A549 (cell line): ENCODE data around the gene CATSPERZ. TPM values are rescaled to one million over a fixed set of nuclear protein-coding genes. Genes with fewer than 3 reads are reported as not detected.

Experiments
- ATAC-seq, 2 experiments: fragments of 200-7000 bp in 1 of 2; fragments of >200 bp in 1 of 2; cut with Nextera tagmentation in 1 of 2; cut with Tn5 transposase in 1 of 2; 3 replicates each; pipeline versions ENCODE4 v1.8.0 to v1.9.1; 2018 to 2020; ENCODE audit warnings: mild to moderate bottlenecking in 1 of 2, moderate library complexity in 1 of 2
- CTCF ChIA-PET: fragments of 300-600 bp; sonication (Branson Sonifier 250); formaldehyde crosslinking; extraction: SDS; loops from one replicate; lab custom pipeline; 2021; ENCODE audit warnings: antibody characterized with exemption, inconsistent platforms; lab: Yijun Ruan, JAX
- POLR2A ChIA-PET: fragments of 350-600 bp; formaldehyde crosslinking; extraction: SDS; loops from one replicate; lab custom pipeline; 2021; ENCODE audit warnings: antibody characterized with exemption, inconsistent platforms; lab: Yijun Ruan, JAX
- DNase-seq, 2 experiments: peaks; one replicate each; pipeline versions ENCODE4 v3.0.0 to v3.0.0-alpha.2; 2011 to 2016; ENCODE audit warnings: low read depth in 1 of 2, low spot score in 1 of 2
- FAIRE-seq: peaks from 2 replicates; lab custom pipeline; 2011; peaks lifted over from hg19 to GRCh38; lab: Jason Lieb, UNC
- H3K27ac ChIP-seq, 2 experiments: fragments of >200 bp; sonication (Bioruptor Twin); formaldehyde crosslinking; 3 replicates each; pipeline ENCODE4 v1.5.1; 2016 to 2017
- H3K4me1 ChIP-seq: fragments of >200 bp; sonication (Bioruptor Twin); formaldehyde crosslinking; 3 replicates; pipeline ENCODE4 v1.6.1; 2016
- H3K4me2 ChIP-seq: fragments of >200 bp; sonication (Bioruptor Twin); formaldehyde crosslinking; 3 replicates; pipeline ENCODE4 v1.6.1; 2016
- H3K4me3 ChIP-seq: fragments of >200 bp; sonication (Bioruptor Twin); formaldehyde crosslinking; 3 replicates; pipeline ENCODE4 v1.5.1; 2016
- H3K9me3 ChIP-seq: fragments of >200 bp; sonication (Bioruptor Twin); formaldehyde crosslinking; 3 replicates; pipeline ENCODE4 v1.6.1; 2016
- CBX2 ChIP-seq: fragments of 200-600 bp; sonication (generic); IDR thresholded peaks from 2 replicates; pipeline ENCODE4 v1.6.1; 2016; ENCODE audit warnings: low read depth, mild to moderate bottlenecking, borderline replicate concordance
- FOSL2 ChIP-seq, 2 experiments: fragments of 450-650 bp in 1 of 2; fragments of >200 bp in 1 of 2; sonication (Bioruptor Twin) in 1 of 2; formaldehyde crosslinking; IDR thresholded peaks; 2 replicates each; pipeline versions ENCODE4 v1.5.0 to v1.6.1; 2016 to 2020; ENCODE audit warnings: mild to moderate bottlenecking in 1 of 2, moderate library complexity in 1 of 2
- JUN ChIP-seq, 2 experiments: fragments of >200 bp; sonication (Bioruptor Twin); formaldehyde crosslinking; IDR thresholded peaks; 2 replicates in 1 of 2; 3 replicates in 1 of 2; pipeline ENCODE4 v1.6.1; 2016 to 2017
- KDM1A ChIP-seq: fragments of 200-600 bp; sonication (generic); IDR thresholded peaks from 2 replicates; pipeline ENCODE4 v1.6.1; 2016; ENCODE audit warnings: low read depth, mild to moderate bottlenecking
- NR3C1 ChIP-seq: fragments of >200 bp; sonication (Bioruptor Twin); formaldehyde crosslinking; IDR thresholded peaks from 3 replicates; pipeline ENCODE4 v1.6.1; 2017
- SMC3 ChIP-seq: fragments of >200 bp; sonication (Bioruptor Twin); formaldehyde crosslinking; IDR thresholded peaks from 3 replicates; pipeline ENCODE4 v1.6.1; 2018; ENCODE audit warnings: inconsistent platforms
- TFCP2L1 ChIP-seq: fragments of 250-450 bp; sonication (Bioruptor Pico); IDR thresholded peaks from 2 replicates; pipeline ENCODE4 v1.5.0; 2021; ENCODE audit warnings: mild to moderate bottlenecking
- TP53 ChIP-seq: fragments of 250-450 bp; sonication (Bioruptor Pico); IDR thresholded peaks from 2 replicates; pipeline ENCODE4 v1.5.0; 2021; ENCODE audit warnings: mild to moderate bottlenecking, moderate library complexity
- WGBS: methylation state at CpG from one replicate; pipeline ENCODE4 v1.1.6; 2017; ENCODE audit errors: missing lambda C conversion rate; 5-methylcytosine and 5-hydroxymethylcytosine counted together
- polyA plus RNA-seq, 4 experiments: library from polyadenylated mRNA; depleted of rRNA in 3 of 4; stranded (reverse); fragments of >200 nt; fragmentation: RNase III in 1 of 4; extraction: RNeasy Plus Mini Kit Qiagen cat#74134 plus additional on column Dnase treatment in 1 of 4; gene quantifications; 2 replicates in 3 of 4; 3 replicates in 1 of 4; pipeline ENCODE4 v1.2.3, GENCODE V29; 2011 to 2017
- TF ChIP-seq, protein P1 (sequence below): fragments of >200 bp; sonication (Bioruptor Twin); formaldehyde crosslinking; IDR thresholded peaks from 2 replicates; pipeline ENCODE4 v1.6.1; 2016
- TF ChIP-seq, protein P2 (sequence below): IDR thresholded peaks from 2 replicates; pipeline ENCODE4 v1.6.1; 2012; ENCODE audit warnings: low read depth, borderline replicate concordance
- TF ChIP-seq, protein P3 (sequence below): fragments of >200 bp; sonication (Bioruptor Twin); formaldehyde crosslinking; IDR thresholded peaks from 3 replicates; pipeline ENCODE4 v1.6.1; 2016
- TF ChIP-seq, protein P4 (sequence below): fragments of 250-450 bp; sonication (Bioruptor Pico); IDR thresholded peaks from 2 replicates; pipeline ENCODE4 v1.5.0; 2021; ENCODE audit warnings: mild to moderate bottlenecking, moderate library complexity, borderline replicate concordance
- TF ChIP-seq, protein P5 (sequence below): fragments of >200 bp; sonication (Bioruptor Twin); formaldehyde crosslinking; IDR thresholded peaks from 3 replicates; pipeline ENCODE4 v1.5.1; 2016

Gene CATSPERZ
- polyA plus RNA-seq, 2 of the 4 experiments (the other 2 are of a cell fraction), result 1.9 to 3.4 TPM

DNA sequence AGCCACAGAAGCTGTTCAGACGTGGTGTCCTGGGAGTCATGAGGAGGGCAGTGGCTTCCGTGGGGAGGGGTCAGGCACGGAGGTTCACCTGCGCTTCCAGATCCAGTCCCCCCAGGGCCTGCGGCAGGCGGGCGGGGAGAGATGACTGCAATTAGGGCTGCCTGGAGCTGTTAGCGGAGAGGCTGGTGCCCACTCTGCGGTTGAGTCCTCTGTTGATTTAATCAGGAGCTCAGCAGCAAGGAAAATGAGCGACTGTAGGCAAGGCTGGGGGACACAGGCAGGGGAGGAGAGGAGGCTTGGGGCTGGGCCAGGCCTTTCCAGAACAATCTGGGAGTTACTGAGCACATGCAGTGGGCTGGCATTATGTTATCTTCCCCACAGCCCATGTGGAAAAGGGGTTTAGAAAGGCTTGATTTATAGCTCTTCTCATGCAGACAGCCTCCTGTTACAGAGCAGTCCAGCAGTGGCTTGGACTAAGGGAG, 35.7 kb upstream of the CATSPERZ start:
- Histone ChIP-seq H3K4me3 (no peak overlapping the region), H3K27ac (no peak overlapping the region)
- CTCF ChIA-PET, result interaction anchor here (1.1 to 16.0 kb wide), 6 partner anchors 12 to 91 kb away, joined by 3 to 220 read pairs (median 4); partner anchors contain the start of genes CATSPERZ, ESRRA, PLCB3 and PPP1R14B
- TF ChIP-seq, protein P1, sequence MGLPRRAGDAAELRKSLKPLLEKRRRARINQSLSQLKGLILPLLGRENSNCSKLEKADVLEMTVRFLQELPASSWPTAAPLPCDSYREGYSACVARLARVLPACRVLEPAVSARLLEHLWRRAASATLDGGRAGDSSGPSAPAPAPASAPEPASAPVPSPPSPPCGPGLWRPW, result no peak
- TF ChIP-seq, protein P2, sequence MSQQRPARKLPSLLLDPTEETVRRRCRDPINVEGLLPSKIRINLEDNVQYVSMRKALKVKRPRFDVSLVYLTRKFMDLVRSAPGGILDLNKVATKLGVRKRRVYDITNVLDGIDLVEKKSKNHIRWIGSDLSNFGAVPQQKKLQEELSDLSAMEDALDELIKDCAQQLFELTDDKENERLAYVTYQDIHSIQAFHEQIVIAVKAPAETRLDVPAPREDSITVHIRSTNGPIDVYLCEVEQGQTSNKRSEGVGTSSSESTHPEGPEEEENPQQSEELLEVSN, result no peak
- no peak for TF ChIP-seq JUN (IDR thresholded peaks at IDR 0.05)
- no peak for TF ChIP-seq SMC3
- TF ChIP-seq, all 56 proteins: peak for 0
- Histone ChIP-seq H3K9me3 (no peaks in the 10 kb centered on the region), H3K4me2 (no peak overlapping the region), H3K4me1 (peaks cover 14% of the 10 kb centered on the region)
- ATAC-seq (no peak), DNase-seq (no peak), FAIRE-seq (no peak)
- POLR2A ChIA-PET, result no interaction called here
- 91% methylated on average over 10 of the region's 10 CpGs for WGBS

DNA sequence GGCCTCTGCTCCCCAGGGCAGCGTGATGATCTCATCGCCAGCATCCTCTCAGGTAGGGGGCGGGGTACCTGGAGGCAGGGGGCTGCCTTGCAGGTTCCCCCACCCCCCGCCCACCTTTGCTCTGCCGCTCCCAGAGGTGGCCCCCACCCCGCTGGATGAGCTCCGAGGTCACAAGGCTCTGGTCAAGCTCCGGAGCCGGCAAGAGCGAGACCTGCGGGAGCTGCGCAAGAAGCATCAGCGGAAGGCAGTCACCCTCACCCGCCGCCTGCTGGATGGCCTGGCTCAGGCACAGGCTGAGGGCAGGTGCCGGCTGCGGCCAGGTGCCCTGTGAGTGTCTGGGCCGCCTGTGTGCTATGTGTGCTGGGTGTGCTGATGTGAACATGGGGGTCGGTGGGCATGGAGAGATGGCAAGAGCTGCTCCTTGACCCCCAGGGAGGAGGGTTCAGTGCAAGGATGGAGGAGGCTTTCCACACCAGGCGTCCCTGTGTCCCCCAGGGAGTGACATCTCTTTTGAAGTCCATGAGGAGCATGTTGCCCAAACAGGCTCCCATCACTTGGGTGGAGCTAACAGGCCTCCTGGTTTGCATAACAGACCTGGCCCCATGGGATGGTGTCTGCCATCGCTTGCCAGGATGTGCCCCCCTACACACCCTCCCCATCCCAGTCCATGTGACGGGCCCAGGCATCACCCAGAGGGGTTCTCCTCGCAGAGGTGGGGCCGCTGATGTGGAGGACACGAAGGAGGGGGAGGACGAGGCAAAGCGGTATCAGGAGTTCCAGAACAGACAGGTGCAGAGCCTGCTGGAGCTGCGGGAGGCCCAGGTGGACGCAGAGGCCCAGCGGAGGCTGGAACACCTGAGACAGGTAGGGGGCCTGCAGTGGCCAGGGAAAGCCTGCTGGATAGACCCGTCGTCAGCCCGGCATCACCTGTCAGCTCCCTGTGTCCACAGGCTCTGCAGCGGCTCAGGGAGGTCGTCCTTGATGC, 34.7 kb upstream of the CATSPERZ start:
- no peak overlapping the region for H3K4me3 ChIP-seq
- no peak for TF ChIP-seq TFCP2L1
- TF ChIP-seq, protein P3, sequence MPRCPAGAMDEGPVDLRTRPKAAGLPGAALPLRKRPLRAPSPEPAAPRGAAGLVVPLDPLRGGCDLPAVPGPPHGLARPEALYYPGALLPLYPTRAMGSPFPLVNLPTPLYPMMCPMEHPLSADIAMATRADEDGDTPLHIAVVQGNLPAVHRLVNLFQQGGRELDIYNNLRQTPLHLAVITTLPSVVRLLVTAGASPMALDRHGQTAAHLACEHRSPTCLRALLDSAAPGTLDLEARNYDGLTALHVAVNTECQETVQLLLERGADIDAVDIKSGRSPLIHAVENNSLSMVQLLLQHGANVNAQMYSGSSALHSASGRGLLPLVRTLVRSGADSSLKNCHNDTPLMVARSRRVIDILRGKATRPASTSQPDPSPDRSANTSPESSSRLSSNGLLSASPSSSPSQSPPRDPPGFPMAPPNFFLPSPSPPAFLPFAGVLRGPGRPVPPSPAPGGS, result no peak
- TF ChIP-seq, protein P2, result no peak
- POLR2A ChIA-PET, result no interaction called here
- ATAC-seq (no peak), DNase-seq (no peak), FAIRE-seq (no peak)
- H3K4me2 ChIP-seq, result no peak overlapping the region
- H3K27ac ChIP-seq, result no peak overlapping the region
- WGBS, result 89% methylated on average over 30 of the region's 35 CpGs
- CTCF ChIA-PET, result interaction anchor here (1.2 to 16.0 kb wide), 5 partner anchors 11 to 37 kb away, joined by 3 to 220 read pairs (median 5); partner anchors contain the start of genes CATSPERZ, ESRRA, PLCB3 and PPP1R14B
- peaks cover 14% of the 10 kb centered on the region for H3K4me1 ChIP-seq
- H3K9me3 ChIP-seq, result no peaks in the 10 kb centered on the region

DNA sequence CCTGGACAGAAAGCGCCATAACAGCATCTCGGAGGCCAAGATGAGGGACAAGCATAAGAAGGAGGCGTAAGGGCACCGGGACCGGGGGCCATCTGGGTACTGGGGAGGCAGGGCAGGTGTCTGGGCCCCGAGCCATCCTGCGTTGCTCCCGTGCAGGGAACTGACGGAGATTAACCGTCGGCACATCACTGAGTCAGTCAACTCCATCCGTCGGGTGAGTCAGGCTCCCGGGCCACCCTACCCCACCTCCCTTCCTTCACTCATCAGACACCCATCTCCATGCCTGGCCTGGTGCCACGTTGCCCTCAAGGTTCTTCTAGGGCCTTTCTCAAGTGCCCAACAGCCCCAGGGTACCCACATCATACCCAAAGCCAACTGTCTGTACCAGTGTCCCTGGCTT, 33.8 kb upstream of the CATSPERZ start:
- ChIA-PET POLR2A (no interaction called here), CTCF (interaction anchor here (0.7 to 16.0 kb wide), 4 partner anchors 12 to 74 kb away, joined by 3 to 220 read pairs (median 112); partner anchors contain the start of genes CATSPERZ, ESRRA, PLCB3 and PPP1R14B)
- 88% methylated on average over 15 of the region's 15 CpGs for WGBS
- TF ChIP-seq, protein P4, sequence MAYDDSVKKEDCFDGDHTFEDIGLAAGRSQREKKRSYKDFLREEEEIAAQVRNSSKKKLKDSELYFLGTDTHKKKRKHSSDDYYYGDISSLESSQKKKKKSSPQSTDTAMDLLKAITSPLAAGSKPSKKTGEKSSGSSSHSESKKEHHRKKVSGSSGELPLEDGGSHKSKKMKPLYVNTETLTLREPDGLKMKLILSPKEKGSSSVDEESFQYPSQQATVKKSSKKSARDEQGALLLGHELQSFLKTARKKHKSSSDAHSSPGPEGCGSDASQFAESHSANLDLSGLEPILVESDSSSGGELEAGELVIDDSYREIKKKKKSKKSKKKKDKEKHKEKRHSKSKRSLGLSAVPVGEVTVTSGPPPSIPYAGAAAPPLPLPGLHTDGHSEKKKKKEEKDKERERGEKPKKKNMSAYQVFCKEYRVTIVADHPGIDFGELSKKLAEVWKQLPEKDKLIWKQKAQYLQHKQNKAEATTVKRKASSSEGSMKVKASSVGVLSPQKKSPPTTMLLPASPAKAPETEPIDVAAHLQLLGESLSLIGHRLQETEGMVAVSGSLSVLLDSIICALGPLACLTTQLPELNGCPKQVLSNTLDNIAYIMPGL (CRISPR knock-in tag), result no peak
- TF ChIP-seq, protein P5, sequence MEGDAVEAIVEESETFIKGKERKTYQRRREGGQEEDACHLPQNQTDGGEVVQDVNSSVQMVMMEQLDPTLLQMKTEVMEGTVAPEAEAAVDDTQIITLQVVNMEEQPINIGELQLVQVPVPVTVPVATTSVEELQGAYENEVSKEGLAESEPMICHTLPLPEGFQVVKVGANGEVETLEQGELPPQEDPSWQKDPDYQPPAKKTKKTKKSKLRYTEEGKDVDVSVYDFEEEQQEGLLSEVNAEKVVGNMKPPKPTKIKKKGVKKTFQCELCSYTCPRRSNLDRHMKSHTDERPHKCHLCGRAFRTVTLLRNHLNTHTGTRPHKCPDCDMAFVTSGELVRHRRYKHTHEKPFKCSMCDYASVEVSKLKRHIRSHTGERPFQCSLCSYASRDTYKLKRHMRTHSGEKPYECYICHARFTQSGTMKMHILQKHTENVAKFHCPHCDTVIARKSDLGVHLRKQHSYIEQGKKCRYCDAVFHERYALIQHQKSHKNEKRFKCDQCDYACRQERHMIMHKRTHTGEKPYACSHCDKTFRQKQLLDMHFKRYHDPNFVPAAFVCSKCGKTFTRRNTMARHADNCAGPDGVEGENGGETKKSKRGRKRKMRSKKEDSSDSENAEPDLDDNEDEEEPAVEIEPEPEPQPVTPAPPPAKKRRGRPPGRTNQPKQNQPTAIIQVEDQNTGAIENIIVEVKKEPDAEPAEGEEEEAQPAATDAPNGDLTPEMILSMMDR, result no peak
- TF ChIP-seq TP53 (CRISPR knock-in tag), result no peak
- no peak for TF ChIP-seq FOSL2 (IDR thresholded peaks at IDR 0.05)
- no peak for TF ChIP-seq FOSL2 (CRISPR knock-in tag; IDR thresholded peaks at IDR 0.05)
- TF ChIP-seq KDM1A, result no peak
- no peak for TF ChIP-seq NR3C1
- no peak for TF ChIP-seq CBX2
- TF ChIP-seq, protein P2, result no peak
- ATAC-seq (no peak), DNase-seq (no peak), FAIRE-seq (no peak)
- Histone ChIP-seq H3K9me3 (no peaks in the 10 kb centered on the region), H3K4me1 (peaks cover 14% of the 10 kb centered on the region), H3K27ac (no peak overlapping the region), H3K4me3 (no peak overlapping the region), H3K4me2 (no peak overlapping the region)
